NCI-H748 (cell line): ENCODE measurements around the gene TMC4.

Experiments used
- DNase-seq: peaks from one replicate; lab custom pipeline; 2025; ENCODE audit not compliant: unreplicated experiment; lab: John Stamatoyannopoulos, UW

TMC4 gene

GRCh38 chr19:54156490-54156889 lies 16.5 kb downstream of the TMC4 start:
- no peak for DNase-seq

- no peak for DNase-seq
Measured at GRCh38 chr19:54155694-54156093, 17.3 kb downstream of the TMC4 start.

GRCh38 chr19:54154603-54155345 lies 18.2 kb downstream of the TMC4 start:
- DNase-seq, result no peak

- DNase-seq, result no peak
Measured at GRCh38 chr19:54153731-54154326, 19.1 kb downstream of the TMC4 start.

- DNase-seq, result no peak
Measured at GRCh38 chr19:54152878-54153524, 20.0 kb downstream of the TMC4 start.

GRCh38 chr19:54152267-54152666 lies 20.7 kb downstream of the TMC4 start:
- DNase-seq, result no peak

- no peak for DNase-seq
Measured at GRCh38 chr19:54151362-54152035, 21.5 kb downstream of the TMC4 start.

- DNase-seq, result no peak
Measured at GRCh38 chr19:54149021-54149812, 23.7 kb downstream of the TMC4 start.

- DNase-seq, result no peak
Measured at GRCh38 chr19:54148158-54148557, 24.8 kb downstream of the TMC4 start.

GRCh38 chr19:54147676-54148075 lies 25.3 kb downstream of the TMC4 start:
- no peak for DNase-seq

- DNase-seq, result no peak
Measured at GRCh38 chr19:54145541-54146158, 27.3 kb downstream of the TMC4 start.

- DNase-seq, result no peak
Measured at GRCh38 chr19:54142166-54142780, 30.7 kb downstream of the TMC4 start.

- no peak for DNase-seq
Measured at GRCh38 chr19:54141356-54141755, 31.6 kb downstream of the TMC4 start.

GRCh38 chr19:54138489-54139256 lies 34.3 kb downstream of the TMC4 start:
- peak; percentile 48 for DNase-seq

GRCh38 chr19:54137699-54138488 lies 35.1 kb downstream of the TMC4 start, which contains the start of gene CNOT3:
Gene CNOT3 (plus strand): TSS chr19:54137762. CDS start chr19:54142979, 5,217 bp downstream.
- peak; percentile 48 for DNase-seq

- peak; percentile 100 for DNase-seq
Measured at GRCh38 chr19:54136864-54137698, 35.9 kb downstream of the TMC4 start.

- DNase-seq, result peak; percentile 72
Measured at GRCh38 chr19:54136086-54136863, 36.7 kb downstream of the TMC4 start.
